ENCODE results near the gene COG5. TPM values are rescaled to one million over a fixed set of nuclear protein-coding genes. Genes with fewer than 3 reads are reported as not detected.

COG5 gene
- total and polyA plus RNA-seq, 2 of the 8 experiments (the other 6 are each of a cell fraction or from before 2014, with no cell fraction given) = 10.5 to 28.1 TPM

DNA sequence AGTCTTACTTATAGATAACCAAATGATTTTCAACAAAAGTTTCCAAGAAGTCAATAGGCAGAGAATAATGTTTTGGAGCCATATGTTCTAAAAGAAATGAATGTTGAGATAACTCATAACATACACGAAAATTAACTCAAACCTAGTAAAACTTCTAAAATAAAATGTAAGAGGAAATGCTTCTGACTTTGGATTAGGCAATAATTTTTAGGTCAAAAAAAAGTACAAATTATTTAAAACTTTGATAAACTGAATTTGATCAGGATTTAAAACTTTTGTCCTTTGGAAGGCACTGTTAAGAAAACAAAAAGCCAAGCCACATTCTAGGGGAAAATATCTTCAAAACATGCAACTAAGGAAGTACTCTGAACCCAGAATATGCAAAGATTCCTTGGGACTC, 242.1 kb downstream of the COG5 start:
- no peak overlapping the region for H2BK15ac ChIP-seq (ENCODE audit: low read length)
- TF ChIP-seq RNF2 (IDR thresholded peaks at IDR 0.05; ENCODE audit: borderline replicate concordance, low read depth, low read length, missing control alignments, poor library complexity, severe bottlenecking) = no peak
- TF ChIP-seq SP4 (IDR thresholded peaks at IDR 0.05; ENCODE audit: low read length) = no peak
- TF ChIP-seq TAF1 (IDR thresholded peaks at IDR 0.05; ENCODE audit: low read depth, low read length) = no peak
- TF ChIP-seq, protein P1, sequence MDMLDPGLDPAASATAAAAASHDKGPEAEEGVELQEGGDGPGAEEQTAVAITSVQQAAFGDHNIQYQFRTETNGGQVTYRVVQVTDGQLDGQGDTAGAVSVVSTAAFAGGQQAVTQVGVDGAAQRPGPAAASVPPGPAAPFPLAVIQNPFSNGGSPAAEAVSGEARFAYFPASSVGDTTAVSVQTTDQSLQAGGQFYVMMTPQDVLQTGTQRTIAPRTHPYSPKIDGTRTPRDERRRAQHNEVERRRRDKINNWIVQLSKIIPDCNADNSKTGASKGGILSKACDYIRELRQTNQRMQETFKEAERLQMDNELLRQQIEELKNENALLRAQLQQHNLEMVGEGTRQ (IDR thresholded peaks at IDR 0.05; ENCODE audit: low read length) = no peak
- no peaks in the 10 kb centered on the region for H3K4me1 ChIP-seq (replicated peaks in 1 of 4; ENCODE audit: control insufficient read depth in 3 of 4, insufficient read depth in 4 of 4, low read length in 3 of 4)
- ChIA-PET CTCF (ENCODE audit: partially characterized antibody) (interaction anchor here (0.6 kb wide), 1 partner anchor 22 kb away, joined by 3 read pairs; no protein-coding TSS in a partner anchor), POLR2A (ENCODE audit: partially characterized antibody) (no interaction called here)
- no peak overlapping the region for H2BK20ac ChIP-seq (ENCODE audit: low read length)
- no peak overlapping the region for H3K56ac ChIP-seq (replicated peaks; ENCODE audit: insufficient read length, low read depth, low read length)
- H2AFZ ChIP-seq (ENCODE audit: low read length) = no peak overlapping the region
- no peak overlapping the region for H2AK5ac ChIP-seq (ENCODE audit: low read depth, low read length)
- H3K14ac ChIP-seq (ENCODE audit: insufficient read length) = no peak overlapping the region
- no peak overlapping the region for H4K5ac ChIP-seq (ENCODE audit: insufficient read length, low read depth, low read length)
- no peak for FAIRE-seq
- no peak overlapping the region for H3K4ac ChIP-seq (replicated peaks; ENCODE audit: insufficient read length, low read depth, low read length)
- no peak for DNase-seq (ENCODE audit: low read depth in 1 of 2, low spot score in 2 of 2)
- no peak overlapping the region for H4K91ac ChIP-seq (replicated peaks; ENCODE audit: insufficient read length, low read length)
- H3K23me2 ChIP-seq (ENCODE audit: low read depth, low read length) = no peaks in the 10 kb centered on the region
- no peaks in the 10 kb centered on the region for H3K79me2 ChIP-seq (ENCODE audit: control insufficient read depth in 1 of 2, insufficient read depth in 2 of 2, low read length in 2 of 2)
- no peak overlapping the region for H3K4me3 ChIP-seq (ENCODE audit: extremely low read depth in 1 of 4, insufficient read depth in 2 of 4, low read depth in 3 of 4, low read length in 4 of 4)
- H3K23ac ChIP-seq (ENCODE audit: insufficient read length) = no peak overlapping the region
- no peak overlapping the region for H3K4me2 ChIP-seq (ENCODE audit: insufficient read depth in 1 of 2, low read depth in 2 of 2, low read length in 2 of 2)
- H4K8ac ChIP-seq (ENCODE audit: extremely low read depth, insufficient read depth, low read length) = no peak overlapping the region
- no peak overlapping the region for H3K27ac ChIP-seq (ENCODE audit: low read depth, low read length)
- H3K79me1 ChIP-seq (ENCODE audit: low read depth, low read length) = no peaks in the 10 kb centered on the region
- H3K9me3 ChIP-seq (ENCODE audit: insufficient read depth in 2 of 2, low read depth in 1 of 2, low read length in 1 of 2) = no peaks in the 10 kb centered on the region
- no peaks in the 10 kb centered on the region for H4K20me1 ChIP-seq (replicated peaks in 1 of 2; ENCODE audit: control insufficient read depth in 1 of 2, insufficient read depth in 2 of 2, low read length in 2 of 2)
- 84% methylated on average over 1 of the region's 1 CpG; no CpG with 5 or more reads in 1 of the 2 experiments for WGBS, 2 experiments (ENCODE audit: extremely low coverage in 1 of 2, insufficient coverage in 1 of 2, insufficient read length in 1 of 2, insufficient replicate concordance in 2 of 2, low coverage in 1 of 2, low lambda C conversion rate in 2 of 2, missing lambda C conversion rate in 1 of 2)
- H3K9ac ChIP-seq (replicated peaks in 1 of 4; ENCODE audit: extremely low read depth in 1 of 4, low read depth in 3 of 4, low read length in 3 of 4) = no peak overlapping the region
- H3K27me3 ChIP-seq (replicated peaks in 1 of 4; ENCODE audit: control insufficient read depth in 3 of 4, extremely low read depth in 1 of 4, insufficient read depth in 3 of 4, low read length in 3 of 4) = no peaks in the 10 kb centered on the region
- no peak overlapping the region for H2BK12ac ChIP-seq (ENCODE audit: low read depth, low read length)
- H2BK5ac ChIP-seq (ENCODE audit: low read depth, low read length) = no peak overlapping the region
- H3K36me3 ChIP-seq (ENCODE audit: control insufficient read depth in 2 of 4, insufficient read depth in 4 of 4, low read length in 3 of 4) = no peaks in the 10 kb centered on the region
- H2BK120ac ChIP-seq (replicated peaks; ENCODE audit: low read depth, low read length) = no peak overlapping the region
- H3K18ac ChIP-seq (ENCODE audit: extremely low read depth, low read length) = no peak overlapping the region
